Gastroesophageal sphincter (tissue), 3 donors: Measurements from ENCODE around the gene FAM124A.

Source experiments
- EP300 ChIP-seq: sonication (generic); formaldehyde crosslinking; IDR thresholded peaks from one replicate; pipeline ENCODE4 v1.6.1; 2017; ENCODE audit warnings: antibody characterized with exemption, mild to moderate bottlenecking
- POLR2A ChIP-seq, 2 donors: fragments of 450-650 bp; IDR thresholded peaks; one replicate each; pipeline ENCODE4 v1.6.1; 2017; ENCODE audit warnings: antibody characterized with exemption in 2 of 2, mild to moderate bottlenecking in 2 of 2, moderate library complexity in 1 of 2
- POLR2AphosphoS5 ChIP-seq: sonication (generic); formaldehyde crosslinking; IDR thresholded peaks from one replicate; pipeline ENCODE4 v1.6.1; 2017; ENCODE audit warnings: antibody characterized with exemption
- TF ChIP-seq, protein P1 (sequence below), 4 experiments: fragments of 200-600 bp in 2 of 4; fragments of 450-650 bp in 2 of 4; sonication (generic) in 1 of 4; IDR thresholded peaks; one replicate each; pipeline ENCODE4 v1.5.1; 2017 to 2019; ENCODE audit warnings: antibody characterized with exemption in 4 of 4, mild to moderate bottlenecking in 2 of 4, moderate library complexity in 2 of 4

DNA sequence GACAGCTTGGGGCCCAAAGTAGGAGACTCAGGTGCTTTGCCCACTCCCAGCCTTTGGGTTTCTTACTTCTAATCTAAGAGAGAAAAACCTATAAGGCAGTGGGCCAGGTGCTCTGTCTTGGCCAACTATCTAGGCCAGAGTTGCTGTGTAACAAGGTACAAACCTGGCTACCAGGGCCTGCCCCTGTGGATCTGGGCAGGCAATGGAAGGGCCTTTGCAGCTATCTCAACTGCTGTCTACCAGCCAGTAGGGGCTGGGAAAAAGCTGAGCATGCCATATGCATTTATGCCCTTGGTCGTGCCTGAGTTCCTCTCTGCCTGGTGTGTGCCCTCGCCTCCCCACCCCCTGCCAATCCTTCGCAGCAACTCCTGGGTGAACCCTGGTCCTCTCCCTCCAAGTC is 100.6 kb downstream of the FAM124A start:
- TF ChIP-seq, protein P1, sequence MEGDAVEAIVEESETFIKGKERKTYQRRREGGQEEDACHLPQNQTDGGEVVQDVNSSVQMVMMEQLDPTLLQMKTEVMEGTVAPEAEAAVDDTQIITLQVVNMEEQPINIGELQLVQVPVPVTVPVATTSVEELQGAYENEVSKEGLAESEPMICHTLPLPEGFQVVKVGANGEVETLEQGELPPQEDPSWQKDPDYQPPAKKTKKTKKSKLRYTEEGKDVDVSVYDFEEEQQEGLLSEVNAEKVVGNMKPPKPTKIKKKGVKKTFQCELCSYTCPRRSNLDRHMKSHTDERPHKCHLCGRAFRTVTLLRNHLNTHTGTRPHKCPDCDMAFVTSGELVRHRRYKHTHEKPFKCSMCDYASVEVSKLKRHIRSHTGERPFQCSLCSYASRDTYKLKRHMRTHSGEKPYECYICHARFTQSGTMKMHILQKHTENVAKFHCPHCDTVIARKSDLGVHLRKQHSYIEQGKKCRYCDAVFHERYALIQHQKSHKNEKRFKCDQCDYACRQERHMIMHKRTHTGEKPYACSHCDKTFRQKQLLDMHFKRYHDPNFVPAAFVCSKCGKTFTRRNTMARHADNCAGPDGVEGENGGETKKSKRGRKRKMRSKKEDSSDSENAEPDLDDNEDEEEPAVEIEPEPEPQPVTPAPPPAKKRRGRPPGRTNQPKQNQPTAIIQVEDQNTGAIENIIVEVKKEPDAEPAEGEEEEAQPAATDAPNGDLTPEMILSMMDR (IDR thresholded peaks at IDR 0.05) = no peak
- TF ChIP-seq POLR2A (IDR thresholded peaks at IDR 0.05) (no peak), EP300 (no peak), POLR2AphosphoS5 (no peak)
